Mucosa of descending colon (tissue), 3 donors: Measurements from ENCODE around the gene ACSL1. TPM values are rescaled to one million over a fixed set of nuclear protein-coding genes. Genes with fewer than 3 reads are reported as not detected.

Experiments used
- ATAC-seq: fragments of 200-7000 bp; cut with Tn5 transposase; one replicate; pipeline ENCODE4 v1.9.1; 2020; ENCODE audit warnings: mild to moderate bottlenecking, moderate library complexity
- DNase-seq, 3 donors: peaks; one replicate each; pipeline ENCODE4 v3.0.0-alpha.2; 2020
- H3K36me3 ChIP-seq: fragments of 200-600 bp; one replicate; pipeline ENCODE4 v1.8.0; 2021; ENCODE audit warnings: low read depth, mild to moderate bottlenecking
- H3K4me1 ChIP-seq: fragments of 200-600 bp; one replicate; pipeline ENCODE4 v1.8.0; 2021; ENCODE audit warnings: low read depth, mild to moderate bottlenecking
- H3K4me3 ChIP-seq: fragments of 200-600 bp; one replicate; pipeline ENCODE4 v1.8.0; 2021; ENCODE audit warnings: mild to moderate bottlenecking
- H3K9me3 ChIP-seq: fragments of 200-600 bp; one replicate; pipeline ENCODE4 v1.8.0; 2021; ENCODE audit warnings: mild to moderate bottlenecking
- CTCF ChIP-seq: fragments of 200-600 bp; IDR thresholded peaks from one replicate; pipeline ENCODE4 v1.8.0; 2022; ENCODE audit warnings: antibody characterized with exemption, mild to moderate bottlenecking
- intact Hi-C, 2 donors: fragments of 100-400 bp; cut with DNase I in 1 of 2; cut with micrococcal nuclease in 1 of 2; formaldehyde crosslinking; loops; one replicate each; pipeline versions ENCODE4 v1.11.0 to v1.11.1; 2022; cut with DNase I, micrococcal nuclease
- total RNA-seq, 3 donors: library from RNA; stranded (reverse); fragmentation: NEBNext Ultra II Directional in 2 of 3; extraction: Animal tissue kit (Norgen Biotek cat#: 25700) in 2 of 3; gene quantifications; one replicate each; pipeline versions ENCODE4 v1.2.1 to v1.2.4, GENCODE V29; 2021 to 2023
- donor health status: DM: no; HTN: no; CAD: no; lungs with moderate emphysema.
- donor health status: DM: no; HTN: no; CAD: no.
- donor health status: DM: no; HTN: yes; CAD: no.

The ACSL1 gene
- total RNA-seq, 3 donors from 2014 or later = 37.4 to 51.4 (median 39.0) TPM

- peaks cover 6% of the 10 kb centered on the region for H3K4me1 ChIP-seq
- ATAC-seq (peak; percentile 58), DNase-seq (peak; percentile 32 to 66 (median 62))
- H3K9me3 ChIP-seq = no peaks in the 10 kb centered on the region
- TF ChIP-seq CTCF = no peak
- peak overlapping the region; percentile 46 for H3K4me3 ChIP-seq
- H3K36me3 ChIP-seq = no peaks in the 10 kb centered on the region
- intact Hi-C loops = no loop called here
Measured at GRCh38 chr4:184825141-184825895, 450 bp downstream of the ACSL1 start.

- TF ChIP-seq CTCF = no peak
- intact Hi-C loops = no loop called here
- Histone ChIP-seq H3K4me1 (peaks cover 6% of the 10 kb centered on the region), H3K4me3 (no peak overlapping the region), H3K9me3 (no peaks in the 10 kb centered on the region), H3K36me3 (no peaks in the 10 kb centered on the region)
- DNase-seq (no peak), ATAC-seq (no peak)
Measured at GRCh38 chr4:184824776-184825084, 1.0 kb downstream of the ACSL1 start.

DNA sequence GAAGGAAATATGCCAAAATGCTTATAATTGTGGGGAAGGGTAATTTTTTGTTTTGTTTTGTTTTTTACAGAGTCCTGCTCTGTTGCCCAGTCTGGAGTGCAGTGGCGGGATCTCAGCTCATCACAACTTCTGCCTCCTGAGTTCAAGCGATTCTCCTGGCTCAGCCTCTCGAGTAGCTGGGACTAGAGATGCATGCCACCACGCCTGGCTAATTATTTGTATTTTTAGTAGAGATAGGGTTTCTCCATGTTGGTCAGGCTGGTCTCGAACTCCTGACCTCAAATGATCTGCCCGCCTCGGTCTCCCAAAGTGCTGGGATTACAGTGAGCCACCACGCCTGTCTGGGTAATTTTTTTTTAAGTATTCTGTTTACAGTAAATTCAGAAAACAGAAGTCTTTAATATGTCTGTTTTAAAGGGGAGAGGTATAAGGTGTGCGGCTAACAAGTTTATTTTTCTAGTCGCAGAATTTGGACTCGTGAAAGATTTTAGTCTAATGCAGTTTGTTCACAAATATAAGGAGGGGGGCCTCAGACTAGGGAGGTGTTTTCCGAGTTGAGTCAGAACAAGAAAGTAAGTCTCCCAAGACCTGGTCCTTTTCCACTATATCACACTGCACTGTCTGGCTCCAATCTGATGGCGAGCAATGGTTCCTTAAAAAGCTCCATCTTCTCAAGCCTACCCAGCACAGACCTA, 1.5 kb downstream of the ACSL1 start:
- intact Hi-C loops = no loop called here
- Histone ChIP-seq H3K4me3 (no peak overlapping the region), H3K36me3 (no peaks in the 10 kb centered on the region), H3K4me1 (peaks cover 6% of the 10 kb centered on the region), H3K9me3 (no peaks in the 10 kb centered on the region)
- DNase-seq (no peak), ATAC-seq (no peak)
- TF ChIP-seq CTCF = no peak

- no peak for ATAC-seq
- intact Hi-C loops = no loop called here
- Histone ChIP-seq H3K36me3 (no peaks in the 10 kb centered on the region), H3K4me1 (peaks cover 6% of the 10 kb centered on the region), H3K9me3 (no peaks in the 10 kb centered on the region), H3K4me3 (no peak overlapping the region)
- no peak for TF ChIP-seq CTCF
- no peak for DNase-seq
Measured at GRCh38 chr4:184823014-184823413, 2.8 kb downstream of the ACSL1 start.

DNA sequence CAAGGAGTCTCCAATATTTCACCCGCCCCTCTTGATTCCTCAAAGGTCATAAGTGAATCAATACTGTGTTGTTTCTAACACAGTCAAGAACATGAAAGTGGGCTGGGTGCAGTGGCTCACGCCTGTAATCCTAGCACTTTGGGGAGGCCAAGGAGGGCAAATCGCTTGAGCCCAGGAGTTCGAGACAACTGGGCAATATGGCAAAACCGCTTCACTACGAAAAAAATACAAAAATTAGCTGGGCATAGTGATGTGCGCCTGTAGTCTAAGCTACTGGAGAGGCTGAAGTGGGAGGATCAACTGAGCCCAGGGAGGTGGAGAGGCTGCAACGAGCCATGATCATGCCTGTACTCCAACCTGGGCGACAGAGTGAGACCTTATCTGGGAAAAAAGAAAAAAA, 3.4 kb downstream of the ACSL1 start:
- Histone ChIP-seq H3K4me1 (peaks cover 6% of the 10 kb centered on the region), H3K9me3 (no peaks in the 10 kb centered on the region), H3K36me3 (no peaks in the 10 kb centered on the region), H3K4me3 (no peak overlapping the region)
- intact Hi-C loops = no loop called here
- DNase-seq (no peak), ATAC-seq (no peak)
- TF ChIP-seq CTCF = no peak
